Measurements from ENCODE around the gene RAB19.

Gene RAB19

DNA sequence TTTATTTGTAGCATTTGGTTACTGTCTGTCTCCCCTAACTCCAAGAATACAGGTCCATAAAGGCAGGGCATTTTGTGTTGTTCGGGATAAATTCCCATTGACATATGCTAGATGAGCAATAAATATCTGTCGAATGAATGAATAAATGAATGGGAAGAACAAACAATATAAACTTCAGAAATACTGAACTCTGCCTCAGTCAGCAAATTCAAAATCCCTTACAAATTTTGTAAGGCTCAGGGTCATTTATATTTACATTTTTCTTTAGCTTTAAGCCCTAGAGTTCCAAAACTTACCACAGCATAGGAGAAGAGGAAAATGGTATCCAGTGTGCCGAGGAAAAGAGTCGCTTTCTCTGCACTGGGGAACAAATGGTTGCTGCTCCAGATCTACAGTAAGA, 34.6 kb upstream of the RAB19 start:
- no peak for DNase-seq (ENCODE audit: low read depth)
- no peak overlapping the region for H3K4me3 ChIP-seq (ENCODE audit: low read length)
- TF ChIP-seq, protein P1, sequence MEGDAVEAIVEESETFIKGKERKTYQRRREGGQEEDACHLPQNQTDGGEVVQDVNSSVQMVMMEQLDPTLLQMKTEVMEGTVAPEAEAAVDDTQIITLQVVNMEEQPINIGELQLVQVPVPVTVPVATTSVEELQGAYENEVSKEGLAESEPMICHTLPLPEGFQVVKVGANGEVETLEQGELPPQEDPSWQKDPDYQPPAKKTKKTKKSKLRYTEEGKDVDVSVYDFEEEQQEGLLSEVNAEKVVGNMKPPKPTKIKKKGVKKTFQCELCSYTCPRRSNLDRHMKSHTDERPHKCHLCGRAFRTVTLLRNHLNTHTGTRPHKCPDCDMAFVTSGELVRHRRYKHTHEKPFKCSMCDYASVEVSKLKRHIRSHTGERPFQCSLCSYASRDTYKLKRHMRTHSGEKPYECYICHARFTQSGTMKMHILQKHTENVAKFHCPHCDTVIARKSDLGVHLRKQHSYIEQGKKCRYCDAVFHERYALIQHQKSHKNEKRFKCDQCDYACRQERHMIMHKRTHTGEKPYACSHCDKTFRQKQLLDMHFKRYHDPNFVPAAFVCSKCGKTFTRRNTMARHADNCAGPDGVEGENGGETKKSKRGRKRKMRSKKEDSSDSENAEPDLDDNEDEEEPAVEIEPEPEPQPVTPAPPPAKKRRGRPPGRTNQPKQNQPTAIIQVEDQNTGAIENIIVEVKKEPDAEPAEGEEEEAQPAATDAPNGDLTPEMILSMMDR (conservative IDR thresholded peaks at IDR 0.05; ENCODE audit: low read depth, low read length) = no peak

GRCh38 chr7:140375323-140375722, 28.5 kb upstream of the RAB19 start:
- H3K4me3 ChIP-seq (ENCODE audit: low read length) = no peak overlapping the region
- TF ChIP-seq, protein P1 (conservative IDR thresholded peaks at IDR 0.05; ENCODE audit: low read depth, low read length) = no peak
- no peak for DNase-seq (ENCODE audit: low read depth)

DNA sequence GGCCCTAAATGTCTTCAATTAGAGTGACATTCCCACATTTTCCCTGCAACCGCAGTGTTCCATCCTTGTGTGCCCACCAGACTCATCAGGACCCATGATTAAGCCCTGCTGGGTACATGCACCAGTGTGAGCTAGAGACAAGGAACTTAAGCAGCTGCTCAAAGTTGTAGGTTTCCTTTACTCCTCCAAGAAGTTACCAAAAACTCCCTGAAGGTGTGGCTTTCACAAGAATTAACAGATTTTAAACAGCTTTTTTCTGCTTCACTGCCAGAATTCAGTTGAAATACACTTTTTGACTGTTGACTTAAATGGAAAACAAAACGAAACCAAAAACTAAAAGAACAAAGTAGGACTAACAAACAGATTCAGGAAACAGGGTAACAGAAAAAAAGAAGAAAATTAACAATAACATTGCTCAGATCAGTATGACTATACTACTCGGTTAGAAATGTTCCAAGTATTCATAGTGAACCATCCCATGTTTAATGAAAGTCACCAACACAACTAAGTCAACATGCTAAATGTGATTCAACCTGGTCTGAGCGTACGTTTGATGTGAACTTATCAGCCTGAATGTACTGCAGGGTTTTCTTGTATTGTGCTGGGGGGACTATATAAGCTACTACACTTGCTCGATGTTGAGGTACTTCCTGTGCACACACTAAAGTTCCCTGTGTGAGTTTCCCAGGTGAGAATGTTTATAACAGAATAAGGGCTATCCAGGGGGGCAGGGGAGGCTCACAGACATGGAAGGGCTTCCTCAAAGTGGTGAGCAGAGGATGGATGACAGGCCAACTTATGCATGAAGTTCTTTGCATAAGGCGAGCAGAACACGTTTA, 27.7 kb upstream of the RAB19 start:
- DNase-seq (ENCODE audit: low read depth) = no peak
- no peak overlapping the region for H3K4me3 ChIP-seq (ENCODE audit: low read length)
- TF ChIP-seq, protein P1 (conservative IDR thresholded peaks at IDR 0.05; ENCODE audit: low read depth, low read length) = no peak

GRCh38 chr7:140383954-140384713, 19.7 kb upstream of the RAB19 start:
- H3K4me3 ChIP-seq (ENCODE audit: low read length) = no peak overlapping the region
- DNase-seq (ENCODE audit: low read depth) = no peak
- TF ChIP-seq, protein P1 (conservative IDR thresholded peaks at IDR 0.05; ENCODE audit: low read depth, low read length) = no peak

DNA sequence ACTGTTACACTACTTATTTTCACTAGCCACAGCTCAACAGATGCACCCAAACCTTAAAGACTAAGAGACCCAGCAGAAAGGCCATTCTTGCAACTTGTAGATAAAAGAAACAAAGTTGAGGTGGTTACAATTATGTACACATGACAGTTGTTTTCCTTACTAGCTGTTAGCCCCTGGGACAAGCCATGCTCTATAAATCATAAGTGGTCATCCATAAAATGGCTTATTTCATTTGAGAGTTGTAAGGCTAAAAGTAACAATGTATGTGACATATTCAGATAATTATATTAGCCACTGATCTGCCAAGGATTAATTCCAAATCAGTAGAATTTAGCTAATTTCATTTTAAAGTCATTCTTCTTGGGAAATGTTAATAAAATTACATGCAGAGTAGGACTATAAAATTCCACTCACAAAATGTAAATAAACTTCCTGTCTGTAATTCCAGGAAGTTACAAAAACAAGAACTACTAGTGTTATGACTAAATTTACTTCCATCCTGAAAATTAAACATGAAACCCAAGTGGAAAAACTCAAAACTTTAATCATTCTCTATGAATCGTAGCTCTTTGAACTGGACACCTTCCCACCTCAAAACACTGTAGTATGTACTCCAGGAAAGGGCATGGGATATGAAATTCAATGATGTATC, 18.8 kb upstream of the RAB19 start:
- H3K4me3 ChIP-seq (ENCODE audit: low read length) = no peak overlapping the region
- TF ChIP-seq, protein P1 (conservative IDR thresholded peaks at IDR 0.05; ENCODE audit: low read depth, low read length) = no peak
- no peak for DNase-seq (ENCODE audit: low read depth)

DNA sequence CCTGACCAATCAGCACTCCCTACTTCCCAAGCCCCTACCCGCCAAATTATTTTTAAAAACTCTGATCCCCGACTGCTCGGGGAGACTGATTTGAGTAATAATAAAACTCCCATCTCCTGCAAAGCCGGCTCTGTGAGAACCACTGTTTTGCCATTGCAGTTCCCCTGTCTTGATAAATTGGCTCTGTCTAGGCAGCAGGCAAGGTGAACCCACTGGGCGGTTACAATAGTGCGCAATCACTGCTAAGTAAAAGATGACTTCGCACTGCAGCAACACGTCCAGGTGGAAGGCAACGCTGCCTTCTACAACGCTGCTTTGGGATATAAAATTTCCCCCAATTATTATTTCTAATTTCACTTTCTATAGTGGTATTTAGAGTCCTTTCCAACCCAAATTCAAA, 14.4 kb upstream of the RAB19 start:
- no peak for DNase-seq (ENCODE audit: low read depth)
- TF ChIP-seq, protein P1 (conservative IDR thresholded peaks at IDR 0.05; ENCODE audit: low read depth, low read length) = no peak
- H3K4me3 ChIP-seq (ENCODE audit: low read length) = no peak overlapping the region

Data from retinal pigment epithelial cell (primary cell).